H1 (cell line): ENCODE data around the gene HRH3. TPM values are rescaled to one million over a fixed set of nuclear protein-coding genes. Genes with fewer than 3 reads are reported as not detected.

Source experiments
- polyA plus RNA-seq, 7 experiments: library from polyadenylated mRNA; depleted of rRNA in 3 of 7; stranded (reverse) in 5 of 7; unstranded in 2 of 7; fragments of >200 nt in 5 of 7; fragments of 200-250 nt in 2 of 7; gene quantifications; 1 replicate in 5 of 7; 2 replicates in 1 of 7; 4 replicates in 1 of 7; pipeline versions ENCODE4 v1.2.1 to v1.2.3, GENCODE V29; 2011 to 2013; ENCODE audit warnings: missing spikeins in 2 of 7, mixed read lengths in 2 of 7
- total RNA-seq: library from RNA; stranded (reverse); fragmentation: NEBNext Ultra II Directional; extraction: Animal tissue kit (Norgen Biotek cat#: 25700); gene quantifications from 2 replicates; pipeline ENCODE4 v1.2.1, GENCODE V29; 2021

HRH3 gene
- total and polyA plus RNA-seq, 2 of the 8 experiments (the other 6 are each of a cell fraction or from before 2014, with no cell fraction given): 2.0 to 4.5 TPM

Other genes starting within 250 kb of the HRH3 start
- gene TAF4, start 154.4 kb downstream of the HRH3 start, total RNA-seq: 30.1 and 33.0 TPM in 2 replicates
- gene TAF4, start 154.4 kb downstream of the HRH3 start, polyA plus RNA-seq (2011; rRNA removed): 16.0 and 25.8 TPM in 2 replicates
- 65.6 and 70.0 TPM in 2 replicates for gene LSM14B, start 97.8 kb downstream of the HRH3 start, total RNA-seq
- gene LSM14B, start 97.8 kb downstream of the HRH3 start, polyA plus RNA-seq (2011; rRNA removed): 58.3 and 93.9 TPM in 2 replicates
- 339 and 361 TPM in 2 replicates for gene PSMA7, start 76.9 kb downstream of the HRH3 start, total RNA-seq
- gene PSMA7, start 76.9 kb downstream of the HRH3 start, polyA plus RNA-seq (2011; rRNA removed): 607 and 648 TPM in 2 replicates
- gene SS18L1, start 76.5 kb downstream of the HRH3 start, total RNA-seq: 22.4 and 28.4 TPM in 2 replicates
- gene SS18L1, start 76.5 kb downstream of the HRH3 start, polyA plus RNA-seq (2011; rRNA removed): 29.7 and 36.6 TPM in 2 replicates
- 22.8 and 24.1 TPM in 2 replicates for gene MTG2, start 37.2 kb downstream of the HRH3 start, total RNA-seq
- 14.4 and 24.7 TPM in 2 replicates for gene MTG2, start 37.2 kb downstream of the HRH3 start, polyA plus RNA-seq (2011; rRNA removed)
- gene OSBPL2, start 18.2 kb upstream of the HRH3 start, total RNA-seq: 42.4 and 42.6 TPM in 2 replicates
- 11.7 and 16.9 TPM in 2 replicates for gene OSBPL2, start 18.2 kb upstream of the HRH3 start, polyA plus RNA-seq (2011; rRNA removed)
- 126 and 138 TPM in 2 replicates for gene ADRM1, start 82.7 kb upstream of the HRH3 start, total RNA-seq
- gene ADRM1, start 82.7 kb upstream of the HRH3 start, polyA plus RNA-seq (2011; rRNA removed): 214 and 260 TPM in 2 replicates
- gene LAMA5, start 147.0 kb upstream of the HRH3 start, total RNA-seq: 210 and 225 TPM in 2 replicates
- gene LAMA5, start 147.0 kb upstream of the HRH3 start, polyA plus RNA-seq (2011; rRNA removed): 34.4 and 90.7 TPM in 2 replicates
- 1,787 and 1,829 TPM in 2 replicates for gene RPS21, start 166.8 kb upstream of the HRH3 start, total RNA-seq
- 7,219 and 8,331 TPM in 2 replicates for gene RPS21, start 166.8 kb upstream of the HRH3 start, polyA plus RNA-seq (2011; rRNA removed)
- gene CABLES2, start 187.0 kb upstream of the HRH3 start, total RNA-seq: 8.0 TPM in 2 replicates
- gene CABLES2, start 187.0 kb upstream of the HRH3 start, polyA plus RNA-seq (2011; rRNA removed): 8.8 and 10.5 TPM in 2 replicates
- gene RBBP8NL, start 207.3 kb upstream of the HRH3 start, total RNA-seq: 0.43 and 0.59 TPM in 2 replicates
- 0.48 and 0.88 TPM in 2 replicates for gene RBBP8NL, start 207.3 kb upstream of the HRH3 start, polyA plus RNA-seq (2011; rRNA removed)